Left lung (tissue), 10 donors: ENCODE measurements around the gene LNX1. TPM values are rescaled to one million over a fixed set of nuclear protein-coding genes. Genes with fewer than 3 reads are reported as not detected.

Source experiments
- ATAC-seq: fragments of 200-7000 bp; cut with Tn5 transposase; one replicate; pipeline ENCODE4 v1.9.1; 2020; ENCODE audit warnings: moderate library complexity
- DNase-seq, 4 donors: peaks; one replicate each; pipeline ENCODE4 v3.0.0-alpha.2; 2013 to 2020
- H3K27ac ChIP-seq, 2 donors: fragments of 200-600 bp; sonication (generic) in 1 of 2; one replicate each; pipeline versions ENCODE4 v1.5.0 to v1.8.0; 2020 to 2021
- H3K27me3 ChIP-seq, 2 donors: fragments of 200-600 bp; sonication (generic) in 1 of 2; one replicate each; pipeline versions ENCODE4 v1.5.0 to v1.8.0; 2020 to 2021
- H3K36me3 ChIP-seq, 2 donors: fragments of 200-600 bp; sonication (generic) in 1 of 2; one replicate each; pipeline versions ENCODE4 v1.5.0 to v1.8.0; 2020 to 2021
- H3K4me1 ChIP-seq, 2 donors: fragments of 200-600 bp; one replicate each; pipeline ENCODE4 v1.8.0; 2021
- H3K4me3 ChIP-seq, 2 donors: fragments of 200-600 bp; sonication (generic) in 1 of 2; one replicate each; pipeline versions ENCODE4 v1.5.0 to v1.8.0; 2020 to 2021; ENCODE audit warnings: mild to moderate bottlenecking in 1 of 2
- H3K9me3 ChIP-seq, 2 donors: fragments of 200-600 bp; sonication (generic) in 1 of 2; one replicate each; pipeline versions ENCODE4 v1.5.0 to v1.8.0; 2020 to 2021
- intact Hi-C, 2 donors: fragments of 100-400 bp; cut with DNase I; formaldehyde crosslinking; loops; one replicate each; pipeline versions ENCODE4 v1.11.2 to v1.14.2; 2022
- polyA plus RNA-seq, 6 donors: library from polyadenylated mRNA; unstranded; fragments of 120-200 nt; gene quantifications; one replicate each; pipeline ENCODE4 v1.2.1, GENCODE V29; 2013; ENCODE audit not compliant: insufficient read length in 6 of 6
- total RNA-seq, 2 donors: library from RNA; stranded (reverse); fragmentation: NEBNext Ultra II Directional; extraction: Animal tissue kit (Norgen Biotek cat#: 25700); gene quantifications; one replicate each; pipeline ENCODE4 v1.2.1, GENCODE V29; 2021
- TF ChIP-seq, protein P1 (sequence below), 2 donors: fragments of 200-600 bp; sonication (generic) in 1 of 2; IDR thresholded peaks; one replicate each; pipeline versions ENCODE4 v1.5.0 to v1.8.0; 2021; ENCODE audit warnings: antibody characterized with exemption in 2 of 2
- donor health status: DM: no; HTN: yes; CAD: no.
- donor health status: DM: no; HTN: no; CAD: no.

The LNX1 gene
- total and polyA plus RNA-seq, 8 donors: 2.5 to 4.4 (median 3.6) TPM

- TF ChIP-seq, protein P1, sequence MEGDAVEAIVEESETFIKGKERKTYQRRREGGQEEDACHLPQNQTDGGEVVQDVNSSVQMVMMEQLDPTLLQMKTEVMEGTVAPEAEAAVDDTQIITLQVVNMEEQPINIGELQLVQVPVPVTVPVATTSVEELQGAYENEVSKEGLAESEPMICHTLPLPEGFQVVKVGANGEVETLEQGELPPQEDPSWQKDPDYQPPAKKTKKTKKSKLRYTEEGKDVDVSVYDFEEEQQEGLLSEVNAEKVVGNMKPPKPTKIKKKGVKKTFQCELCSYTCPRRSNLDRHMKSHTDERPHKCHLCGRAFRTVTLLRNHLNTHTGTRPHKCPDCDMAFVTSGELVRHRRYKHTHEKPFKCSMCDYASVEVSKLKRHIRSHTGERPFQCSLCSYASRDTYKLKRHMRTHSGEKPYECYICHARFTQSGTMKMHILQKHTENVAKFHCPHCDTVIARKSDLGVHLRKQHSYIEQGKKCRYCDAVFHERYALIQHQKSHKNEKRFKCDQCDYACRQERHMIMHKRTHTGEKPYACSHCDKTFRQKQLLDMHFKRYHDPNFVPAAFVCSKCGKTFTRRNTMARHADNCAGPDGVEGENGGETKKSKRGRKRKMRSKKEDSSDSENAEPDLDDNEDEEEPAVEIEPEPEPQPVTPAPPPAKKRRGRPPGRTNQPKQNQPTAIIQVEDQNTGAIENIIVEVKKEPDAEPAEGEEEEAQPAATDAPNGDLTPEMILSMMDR (IDR thresholded peaks at IDR 0.05): no peak
- Histone ChIP-seq H3K36me3 (peaks cover 0 to 38% of the 10 kb centered on the region in 2 donors), H3K27me3 (no peaks in the 10 kb centered on the region), H3K9me3 (no peaks in the 10 kb centered on the region), H3K27ac (no peak overlapping the region), H3K4me1 (no peaks in the 10 kb centered on the region), H3K4me3 (no peak overlapping the region)
- no peak for ATAC-seq
- no peak for DNase-seq
- intact Hi-C loops: no loop called here
Measured at GRCh38 chr4:53432528-53433424, 158.5 kb downstream of the LNX1 start.

- intact Hi-C loops: no loop called here
- peaks cover 0 to 46% of the 10 kb centered on the region in 2 donors for H3K36me3 ChIP-seq
Measured at GRCh38 chr4:53431052-53431451, 160.2 kb downstream of the LNX1 start.

GRCh38 chr4:53427366-53427765, 163.9 kb downstream of the LNX1 start:
- TF ChIP-seq, protein P1 (IDR thresholded peaks at IDR 0.05): no peak
- no peaks in the 10 kb centered on the region for H3K27me3 ChIP-seq
- peaks cover 0 to 47% of the 10 kb centered on the region in 2 donors for H3K36me3 ChIP-seq
- ATAC-seq: no peak
- no peak overlapping the region for H3K4me3 ChIP-seq
- H3K4me1 ChIP-seq: no peaks in the 10 kb centered on the region
- H3K9me3 ChIP-seq: no peaks in the 10 kb centered on the region
- H3K27ac ChIP-seq: no peak overlapping the region
- no peak for DNase-seq
- intact Hi-C loops: no loop called here

More at GRCh38 chr4:53431052-53431451, 160.2 kb downstream of the LNX1 start:
- Histone ChIP-seq H3K27ac (no peak overlapping the region), H3K4me3 (no peak overlapping the region), H3K9me3 (no peaks in the 10 kb centered on the region), H3K4me1 (no peaks in the 10 kb centered on the region), H3K27me3 (no peaks in the 10 kb centered on the region)
- DNase-seq (no peak), ATAC-seq (no peak)
- TF ChIP-seq, protein P1 (IDR thresholded peaks at IDR 0.05): no peak

DNA sequence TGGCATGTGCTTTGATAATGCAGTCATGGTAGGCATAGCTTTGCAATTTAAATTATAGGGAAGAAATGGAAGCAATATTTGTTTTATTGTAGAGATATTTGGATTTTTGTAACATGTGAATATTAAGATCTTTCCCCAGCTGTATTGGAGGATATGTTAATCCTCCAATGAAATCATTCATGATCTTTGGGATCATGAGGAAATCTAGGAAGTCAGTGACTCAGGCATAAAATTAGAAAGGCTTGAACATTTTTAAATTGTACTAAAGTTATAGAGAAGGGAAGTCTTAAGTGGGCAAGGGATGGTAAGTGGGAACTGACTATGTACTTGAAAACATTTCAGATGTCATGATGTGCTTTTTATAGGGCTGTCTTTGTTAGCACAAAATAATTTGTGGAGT, 167.0 kb downstream of the LNX1 start:
- no peak overlapping the region for H3K27ac ChIP-seq
- no peaks in the 10 kb centered on the region for H3K4me1 ChIP-seq
- ATAC-seq (no peak), DNase-seq (no peak)
- H3K36me3 ChIP-seq: peaks cover 0 to 28% of the 10 kb centered on the region in 2 donors
- intact Hi-C loops: no loop called here
- no peaks in the 10 kb centered on the region for H3K27me3 ChIP-seq
- TF ChIP-seq, protein P1 (IDR thresholded peaks at IDR 0.05): no peak
- H3K4me3 ChIP-seq: no peak overlapping the region
- no peaks in the 10 kb centered on the region for H3K9me3 ChIP-seq

- Histone ChIP-seq H3K36me3 (peaks cover 0 to 9% of the 10 kb centered on the region in 2 donors), H3K27me3 (no peaks in the 10 kb centered on the region), H3K4me3 (no peak overlapping the region), H3K9me3 (no peaks in the 10 kb centered on the region), H3K4me1 (no peaks in the 10 kb centered on the region), H3K27ac (no peak overlapping the region)
- TF ChIP-seq, protein P1 (IDR thresholded peaks at IDR 0.05): no peak
- DNase-seq (no peak), ATAC-seq (no peak)
- intact Hi-C loops: no loop called here
Measured at GRCh38 chr4:53422367-53422766, 168.9 kb downstream of the LNX1 start.
